Dermis lymphatic vessel endothelial cell (primary cell): ENCODE measurements around the gene ACSL4. TPM values are rescaled to one million over a fixed set of nuclear protein-coding genes. Genes with fewer than 3 reads are reported as not detected.

Experiments used
- total RNA-seq: library from RNA; depleted of rRNA; stranded (reverse); fragments of >200 nt; gene quantifications from 2 replicates; pipeline ENCODE4 v1.2.1, GENCODE V29; 2014

The ACSL4 gene
- total RNA-seq: 43.2 and 55.2 TPM in 2 replicates

GRCh38 chrX:109732807-109733612 lies at the start of gene ACSL4:
Gene ACSL4, minus strand, starts transcription at chrX:109733257. Its CDS starts 49,894 bp downstream, at chrX:109683363.

GRCh38 chrX:109624641-109625616 lies 108.1 kb downstream of the ACSL4 start, which contains the start of gene KCNE5:
Gene KCNE5, minus strand, starts transcription at chrX:109625172. Its CDS starts 152 bp downstream, at chrX:109625020.

Other genes with a start within 250 kb of the ACSL4 start
- 13.0 and 17.5 TPM in 2 replicates for gene NXT2, start 196.4 kb downstream of the ACSL4 start, total RNA-seq
- gene KCNE5, start 108.1 kb downstream of the ACSL4 start, total RNA-seq: 0.09 TPM in 1 of 2 replicates, not detected in the other